HG03575 (cell line): ENCODE results near the gene NBEAL1.

Experiments
- ATAC-seq: cut with Tn5 transposase; IDR thresholded peaks from one replicate; pipeline ENCODE4 v1.9.1; 2021; ENCODE audit not compliant: unreplicated experiment, insufficient number of reproducible peaks, low FRiP score; ENCODE audit errors: extremely low read depth

The NBEAL1 gene

GRCh38 chr2:203261326-203262159 lies 246.9 kb downstream of the NBEAL1 start:
- ATAC-seq, result no peak
